Nephron progenitor cell (in vitro differentiated cells): Measurements from ENCODE around the gene CDK8.
A peak's percentile ranks its signal among the peaks of the same experiment; 100 is the strongest.

ENCODE experiments used
- DNase-seq: peaks from one replicate; pipeline ENCODE4 v3.0.0; 2021
- H3K27ac Mint-ChIP-seq: 2 replicates; pipeline ENCODE4 v1.8.0; 2021; ENCODE audit warnings: mild to moderate bottlenecking, moderate library complexity, mixed read lengths
- H3K27me3 Mint-ChIP-seq: 2 replicates; pipeline ENCODE4 v1.8.0; 2021; ENCODE audit warnings: mild to moderate bottlenecking, low read depth, mixed read lengths; ENCODE audit not compliant: poor library complexity
- H3K36me3 Mint-ChIP-seq: 2 replicates; pipeline ENCODE4 v1.8.0; 2021; ENCODE audit warnings: low read depth, mixed read lengths
- H3K4me1 Mint-ChIP-seq: 2 replicates; pipeline ENCODE4 v1.8.0; 2021; ENCODE audit warnings: mixed read lengths
- H3K4me3 Mint-ChIP-seq: 2 replicates; pipeline ENCODE4 v1.8.0; 2021; ENCODE audit warnings: mild to moderate bottlenecking, moderate library complexity, mixed read lengths
- H3K9me3 Mint-ChIP-seq: 2 replicates; pipeline ENCODE4 v1.8.0; 2021; ENCODE audit warnings: mild to moderate bottlenecking, moderate library complexity, mixed read lengths
- TF ChIP-seq, protein P1 (sequence below): fragments of 200-600 bp; sonication (generic); IDR thresholded peaks from 2 replicates; pipeline ENCODE4 v1.5.0; 2021; ENCODE audit warnings: antibody characterized with exemption

The CDK8 gene

DNA sequence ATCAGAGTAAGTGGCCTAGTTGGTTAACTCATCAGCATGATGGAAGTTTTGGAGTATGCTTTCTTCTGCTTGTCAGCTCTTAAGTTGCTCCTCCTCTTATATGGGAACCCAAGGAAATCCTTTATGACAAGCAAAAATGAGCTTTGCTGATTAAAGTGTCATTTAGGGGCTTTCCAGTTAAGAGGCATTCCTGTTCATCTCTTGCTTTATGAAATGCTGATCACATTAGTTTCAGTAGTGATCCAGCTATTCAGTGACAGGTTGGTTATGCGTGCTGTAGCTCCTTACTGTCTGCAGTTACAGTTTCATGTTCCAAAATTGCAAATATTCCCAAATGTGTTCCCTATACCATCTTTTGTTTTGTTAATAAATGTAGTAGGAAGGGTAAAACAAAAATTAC is 146.6 kb downstream of the CDK8 start:
- DNase-seq = no peak
- Mint-ChIP-seq H3K27ac (no peak overlapping the region), H3K9me3 (no peaks in the 10 kb centered on the region), H3K27me3 (no peaks in the 10 kb centered on the region), H3K4me1 (no peaks in the 10 kb centered on the region), H3K36me3 (peaks cover 45% of the 10 kb centered on the region), H3K4me3 (no peak overlapping the region)
- TF ChIP-seq, protein P1, sequence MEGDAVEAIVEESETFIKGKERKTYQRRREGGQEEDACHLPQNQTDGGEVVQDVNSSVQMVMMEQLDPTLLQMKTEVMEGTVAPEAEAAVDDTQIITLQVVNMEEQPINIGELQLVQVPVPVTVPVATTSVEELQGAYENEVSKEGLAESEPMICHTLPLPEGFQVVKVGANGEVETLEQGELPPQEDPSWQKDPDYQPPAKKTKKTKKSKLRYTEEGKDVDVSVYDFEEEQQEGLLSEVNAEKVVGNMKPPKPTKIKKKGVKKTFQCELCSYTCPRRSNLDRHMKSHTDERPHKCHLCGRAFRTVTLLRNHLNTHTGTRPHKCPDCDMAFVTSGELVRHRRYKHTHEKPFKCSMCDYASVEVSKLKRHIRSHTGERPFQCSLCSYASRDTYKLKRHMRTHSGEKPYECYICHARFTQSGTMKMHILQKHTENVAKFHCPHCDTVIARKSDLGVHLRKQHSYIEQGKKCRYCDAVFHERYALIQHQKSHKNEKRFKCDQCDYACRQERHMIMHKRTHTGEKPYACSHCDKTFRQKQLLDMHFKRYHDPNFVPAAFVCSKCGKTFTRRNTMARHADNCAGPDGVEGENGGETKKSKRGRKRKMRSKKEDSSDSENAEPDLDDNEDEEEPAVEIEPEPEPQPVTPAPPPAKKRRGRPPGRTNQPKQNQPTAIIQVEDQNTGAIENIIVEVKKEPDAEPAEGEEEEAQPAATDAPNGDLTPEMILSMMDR = no peak

DNA sequence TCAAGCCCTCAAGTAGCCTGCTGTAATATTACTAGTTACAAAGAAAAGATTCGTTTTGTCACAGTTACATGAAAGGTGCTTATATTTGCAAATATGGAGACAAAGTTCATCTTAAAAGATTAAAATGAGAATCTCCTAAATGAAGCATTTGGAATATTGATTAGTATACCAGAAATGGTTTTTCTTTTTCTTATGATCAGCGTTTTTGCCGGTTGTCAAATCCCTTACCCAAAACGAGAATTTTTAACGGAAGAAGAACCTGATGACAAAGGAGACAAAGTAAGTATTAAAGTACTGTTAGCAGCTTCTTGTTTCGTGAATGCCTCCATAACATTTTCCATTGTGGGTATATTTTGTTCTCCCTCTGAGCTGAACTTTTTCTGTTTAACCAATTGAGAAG is 147.1 kb downstream of the CDK8 start:
- H3K27me3 Mint-ChIP-seq = no peaks in the 10 kb centered on the region
- H3K27ac Mint-ChIP-seq = no peak overlapping the region
- TF ChIP-seq, protein P1 = no peak
- no peaks in the 10 kb centered on the region for H3K9me3 Mint-ChIP-seq
- H3K36me3 Mint-ChIP-seq = peaks cover 46% of the 10 kb centered on the region
- no peak for DNase-seq
- no peaks in the 10 kb centered on the region for H3K4me1 Mint-ChIP-seq
- H3K4me3 Mint-ChIP-seq = no peak overlapping the region

DNA sequence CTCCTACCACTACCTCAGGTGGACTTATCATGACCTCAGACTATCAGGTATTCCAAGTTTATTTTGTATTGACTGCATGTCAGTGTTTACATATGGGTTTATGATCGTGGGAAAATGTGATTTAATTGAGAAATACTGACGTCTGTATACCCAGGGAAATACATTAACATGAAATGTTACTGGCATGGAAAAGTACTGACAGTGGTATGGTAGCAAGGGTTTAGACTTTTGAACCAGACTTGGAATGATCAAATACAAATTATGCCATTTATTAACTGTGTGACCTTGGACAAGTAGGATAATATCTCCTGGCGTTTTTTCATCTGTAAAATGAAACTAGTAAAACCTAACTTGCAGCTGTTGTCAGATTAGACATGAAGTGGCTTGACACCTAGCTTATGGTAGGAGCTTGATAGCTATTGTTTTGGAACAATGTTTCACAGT is 147.7 kb downstream of the CDK8 start:
- Mint-ChIP-seq H3K27me3 (no peaks in the 10 kb centered on the region), H3K27ac (no peak overlapping the region), H3K9me3 (no peaks in the 10 kb centered on the region), H3K4me1 (no peaks in the 10 kb centered on the region), H3K4me3 (no peak overlapping the region), H3K36me3 (peaks cover 51% of the 10 kb centered on the region)
- TF ChIP-seq, protein P1 = no peak
- DNase-seq = no peak

DNA sequence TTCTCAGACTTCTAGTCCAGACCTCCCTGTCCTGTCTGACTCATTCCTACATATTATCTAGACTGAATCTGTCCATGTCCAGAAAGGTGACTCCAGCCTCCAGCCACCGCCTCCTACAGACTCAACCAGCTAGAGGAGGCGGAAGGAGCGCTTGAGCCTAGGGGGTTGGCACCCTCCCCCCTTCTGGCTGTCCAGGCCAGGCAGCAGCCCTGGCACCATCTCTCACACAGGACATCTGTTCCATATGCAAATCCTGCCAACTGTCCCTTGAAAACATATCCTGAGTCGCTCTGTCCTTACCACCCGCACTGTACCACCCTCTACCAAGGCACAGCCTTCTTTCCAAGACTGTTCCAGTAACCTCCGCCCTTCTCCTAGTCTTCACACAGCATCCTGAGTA is 152.9 kb downstream of the CDK8 start:
- DNase-seq = no peak
- H3K27me3 Mint-ChIP-seq = no peaks in the 10 kb centered on the region
- peaks cover 35% of the 10 kb centered on the region for H3K36me3 Mint-ChIP-seq
- TF ChIP-seq, protein P1 = no peak
- H3K9me3 Mint-ChIP-seq = no peaks in the 10 kb centered on the region
- peak overlapping the region; percentile 73 for H3K27ac Mint-ChIP-seq
- no peak overlapping the region for H3K4me3 Mint-ChIP-seq
- no peaks in the 10 kb centered on the region for H3K4me1 Mint-ChIP-seq

DNA sequence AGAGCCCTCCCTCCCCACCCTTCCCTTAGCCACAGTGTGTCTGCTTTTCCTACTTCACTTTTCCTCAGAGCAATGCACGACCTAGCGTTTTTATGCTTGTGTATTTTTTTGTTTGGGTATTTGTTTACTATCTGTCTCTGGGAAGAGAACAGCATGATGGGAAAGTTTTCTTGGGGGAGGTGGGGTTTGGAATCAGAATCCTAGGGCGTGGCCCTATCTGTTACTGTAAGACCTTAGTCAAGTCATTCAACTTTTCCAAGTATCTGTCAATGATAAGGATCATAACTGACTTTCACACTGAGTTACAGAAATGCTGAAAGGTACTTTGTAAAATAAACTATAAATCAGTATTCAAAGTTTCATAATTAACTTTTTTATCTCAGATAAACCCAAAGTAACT is 157.3 kb downstream of the CDK8 start:
- DNase-seq = no peak
- Mint-ChIP-seq H3K4me3 (no peak overlapping the region), H3K4me1 (no peaks in the 10 kb centered on the region), H3K36me3 (peaks cover 28% of the 10 kb centered on the region), H3K9me3 (peaks cover 17% of the 10 kb centered on the region), H3K27me3 (no peaks in the 10 kb centered on the region), H3K27ac (no peak overlapping the region)
- TF ChIP-seq, protein P1 = no peak

DNA sequence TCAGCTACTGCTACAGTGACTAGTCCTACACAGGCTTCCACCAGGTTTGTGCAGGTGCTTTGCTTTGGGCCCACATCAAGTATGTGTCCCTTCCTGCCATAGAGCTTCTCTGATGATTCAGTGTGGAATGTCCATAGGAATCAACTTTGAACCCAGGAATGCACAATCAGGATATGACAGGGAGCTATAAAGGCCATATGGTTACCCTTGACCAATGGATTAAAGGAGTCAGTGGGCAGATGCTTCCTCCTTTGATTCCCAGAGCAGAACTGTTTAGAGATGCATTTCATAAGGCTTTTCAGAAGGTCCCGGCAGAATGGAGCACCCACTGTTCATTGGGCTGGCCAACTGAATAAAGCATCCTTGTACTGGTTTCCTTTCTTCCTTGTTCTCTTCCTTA is 158.3 kb downstream of the CDK8 start:
- Mint-ChIP-seq H3K27me3 (no peaks in the 10 kb centered on the region), H3K4me1 (no peaks in the 10 kb centered on the region), H3K4me3 (no peak overlapping the region), H3K27ac (no peak overlapping the region), H3K36me3 (peaks cover 18% of the 10 kb centered on the region), H3K9me3 (peaks cover 17% of the 10 kb centered on the region)
- no peak for DNase-seq
- TF ChIP-seq, protein P1 = no peak
